SK-N-MC (cell line): ENCODE measurements around the gene KCNQ1OT1.

ENCODE experiments used
- EZH2 ChIP-seq: fragments of 200-600 bp; sonication (generic); IDR thresholded peaks from one replicate; pipeline ENCODE4 v1.6.1; 2017; ENCODE audit warnings: antibody characterized with exemption
- FOXP2 ChIP-seq: optimal IDR thresholded peaks from 2 replicates; pipeline ENCODE3; 2011; ENCODE audit warnings: mild to moderate bottlenecking, moderate library complexity; ENCODE audit not compliant: insufficient read depth; ENCODE audit errors: extremely low read length, control extremely low read depth
- POLR2AphosphoS5 ChIP-seq: IDR thresholded peaks from 2 replicates; pipeline ENCODE4 v1.6.1; 2012; ENCODE audit warnings: mild to moderate bottlenecking, low read depth, low read length, borderline replicate concordance

DNA sequence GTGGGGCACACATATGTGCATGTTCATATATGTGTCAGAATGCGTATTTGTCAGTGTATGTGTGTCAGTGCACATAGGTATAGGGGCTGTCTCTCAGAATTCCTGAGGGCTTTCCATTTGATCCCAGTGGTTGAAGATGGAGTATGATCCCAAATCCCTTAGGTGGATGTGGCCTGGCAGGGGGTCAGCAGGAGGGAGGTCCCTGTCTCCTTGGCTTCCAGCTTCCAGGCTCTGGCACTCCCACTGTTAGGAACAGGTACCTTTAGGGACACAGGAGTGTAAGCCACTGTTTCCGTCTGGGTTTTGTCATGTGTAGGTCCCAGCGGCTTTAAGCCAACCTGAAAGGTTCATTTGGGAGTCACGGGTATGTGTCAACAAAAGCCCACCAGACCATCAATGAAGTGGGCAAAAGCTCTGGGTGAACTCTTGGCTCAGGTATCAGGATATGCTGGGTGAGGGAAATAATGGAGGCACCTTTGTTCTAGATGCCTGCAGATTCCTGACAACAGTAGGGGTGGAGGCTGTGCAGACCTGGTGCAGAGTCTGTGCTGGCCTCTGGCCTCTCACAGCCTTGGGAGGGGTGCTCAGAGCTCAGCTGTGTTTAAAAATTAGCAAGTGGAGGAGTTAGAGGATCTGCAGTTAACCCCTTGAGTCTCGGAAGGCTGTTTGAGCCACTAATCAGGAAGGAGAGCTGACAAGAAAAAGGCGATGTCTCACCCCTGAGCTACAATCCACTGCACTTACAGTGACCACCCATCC is 9.0 kb downstream of the KCNQ1OT1 start:
- TF ChIP-seq POLR2AphosphoS5: no peak
- TF ChIP-seq EZH2: no peak
- TF ChIP-seq FOXP2: no peak
